Astrocyte (in vitro differentiated cells and primary cell): ENCODE data around the gene OSBP2.

ENCODE experiments used
- EZH2 ChIP-seq: IDR thresholded peaks from 2 replicates; pipeline ENCODE4 v1.6.1; 2012; ENCODE audit warnings: mild to moderate bottlenecking, low read length, inconsistent platforms; ENCODE audit not compliant: insufficient read depth
- TF ChIP-seq, protein P1 (sequence below): IDR thresholded peaks from 2 replicates; pipeline ENCODE4 v1.5.1; 2011; ENCODE audit warnings: low read depth, mild to moderate bottlenecking, inconsistent platforms, low read length, moderate library complexity; ENCODE audit not compliant: insufficient read depth

- TF ChIP-seq EZH2, result no peak
- TF ChIP-seq, protein P1, sequence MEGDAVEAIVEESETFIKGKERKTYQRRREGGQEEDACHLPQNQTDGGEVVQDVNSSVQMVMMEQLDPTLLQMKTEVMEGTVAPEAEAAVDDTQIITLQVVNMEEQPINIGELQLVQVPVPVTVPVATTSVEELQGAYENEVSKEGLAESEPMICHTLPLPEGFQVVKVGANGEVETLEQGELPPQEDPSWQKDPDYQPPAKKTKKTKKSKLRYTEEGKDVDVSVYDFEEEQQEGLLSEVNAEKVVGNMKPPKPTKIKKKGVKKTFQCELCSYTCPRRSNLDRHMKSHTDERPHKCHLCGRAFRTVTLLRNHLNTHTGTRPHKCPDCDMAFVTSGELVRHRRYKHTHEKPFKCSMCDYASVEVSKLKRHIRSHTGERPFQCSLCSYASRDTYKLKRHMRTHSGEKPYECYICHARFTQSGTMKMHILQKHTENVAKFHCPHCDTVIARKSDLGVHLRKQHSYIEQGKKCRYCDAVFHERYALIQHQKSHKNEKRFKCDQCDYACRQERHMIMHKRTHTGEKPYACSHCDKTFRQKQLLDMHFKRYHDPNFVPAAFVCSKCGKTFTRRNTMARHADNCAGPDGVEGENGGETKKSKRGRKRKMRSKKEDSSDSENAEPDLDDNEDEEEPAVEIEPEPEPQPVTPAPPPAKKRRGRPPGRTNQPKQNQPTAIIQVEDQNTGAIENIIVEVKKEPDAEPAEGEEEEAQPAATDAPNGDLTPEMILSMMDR, result no peak
Measured at GRCh38 chr22:30858976-30859713, 164.5 kb downstream of the OSBP2 start.
